SK-N-SH (cell line): ENCODE measurements around the gene KLF13. TPM values are rescaled to one million over a fixed set of nuclear protein-coding genes. Genes with fewer than 3 reads are reported as not detected.

Experiments used
- CTCF ChIA-PET: fragments of 300-600, 350-600 bp; formaldehyde crosslinking; extraction: SDS; loops from one replicate; lab custom pipeline; 2021; lab: Yijun Ruan, JAX
- POLR2A ChIA-PET: fragments of 350-600 bp; sonication (Branson Sonifier 250); formaldehyde crosslinking; extraction: SDS; loops from one replicate; lab custom pipeline; 2020; ENCODE audit warnings: antibody characterized with exemption, inconsistent platforms; lab: Yijun Ruan, JAX
- DNase-seq: peaks from one replicate; pipeline ENCODE4 v3.0.0; 2012
- H2AFZ ChIP-seq: fragments of 200-600 bp; sonication (generic); 2 replicates; pipeline ENCODE4 v1.8.1; 2016; ENCODE audit warnings: antibody characterized with exemption, mild to moderate bottlenecking, low read depth
- H3F3A ChIP-seq: fragments of 200-600 bp; sonication (generic); replicated peaks from 2 replicates; pipeline ENCODE3; 2016; ENCODE audit warnings: antibody characterized with exemption, mild to moderate bottlenecking; ENCODE audit not compliant: insufficient read depth
- H3K27ac ChIP-seq, 2 experiments: fragments of 200-500 bp in 1 of 2; fragments of 200-600 bp in 1 of 2; sonication (Bioruptor generic) in 1 of 2; sonication (generic), shearing (Covaris generic) in 1 of 2; 2 replicates each; pipeline versions ENCODE4 v1.5.1 to v1.6.1; 2014 to 2016; ENCODE audit warnings: low read depth in 2 of 2, inconsistent platforms in 1 of 2, low read length in 1 of 2, mild to moderate bottlenecking in 1 of 2, mixed read lengths in 1 of 2
- H3K27me3 ChIP-seq: fragments of 200-600 bp; sonication (generic), shearing (Covaris generic); 2 replicates; pipeline ENCODE4 v1.6.1; 2016; ENCODE audit warnings: mixed run types; ENCODE audit not compliant: insufficient read depth
- H3K36me3 ChIP-seq, 2 experiments: fragments of 200-500 bp in 1 of 2; fragments of 200-600 bp in 1 of 2; sonication (Bioruptor generic) in 1 of 2; sonication (generic) in 1 of 2; replicated peaks in 1 of 2; 2 replicates each; pipeline versions ENCODE3 to v1.5.1; 2014 to 2016; ENCODE audit warnings: low read length in 1 of 2, mild to moderate bottlenecking in 1 of 2; ENCODE audit not compliant: insufficient read depth in 2 of 2, control insufficient read depth in 1 of 2
- H3K4me1 ChIP-seq, 2 experiments: fragments of 200-500 bp in 1 of 2; fragments of 200-600 bp in 1 of 2; sonication (Bioruptor generic) in 1 of 2; sonication (generic), shearing (Covaris generic) in 1 of 2; 2 replicates each; pipeline versions ENCODE4 v1.5.1 to v1.6.1; 2014 to 2016; ENCODE audit warnings: low read depth in 1 of 2, low read length in 1 of 2, mixed run types in 1 of 2; ENCODE audit not compliant: insufficient read depth in 2 of 2, control insufficient read depth in 1 of 2
- H3K4me2 ChIP-seq: fragments of 200-600 bp; sonication (generic), shearing (Covaris generic); 2 replicates; pipeline ENCODE4 v1.6.1; 2017; ENCODE audit warnings: mixed run types
- H3K4me3 ChIP-seq, 2 experiments: fragments of 200-500 bp in 1 of 2; fragments of 200-600 bp in 1 of 2; sonication (Bioruptor generic) in 1 of 2; sonication (generic), shearing (Covaris generic) in 1 of 2; 2 replicates each; pipeline versions ENCODE4 v1.5.1 to v1.8.1; 2014 to 2016; ENCODE audit warnings: low read depth in 2 of 2, inconsistent platforms in 1 of 2, low read length in 1 of 2, mild to moderate bottlenecking in 1 of 2, mixed read lengths in 1 of 2, moderate library complexity in 1 of 2
- H3K79me2 ChIP-seq: fragments of 200-600 bp; sonication (generic); 2 replicates; pipeline ENCODE4 v1.8.1; 2017; ENCODE audit warnings: mild to moderate bottlenecking; ENCODE audit not compliant: insufficient read depth
- H3K9ac ChIP-seq: fragments of 200-600 bp; sonication (generic); 2 replicates; pipeline ENCODE4 v1.6.1; 2017; ENCODE audit warnings: mixed run types
- H3K9me2 ChIP-seq: fragments of 200-600 bp; sonication (generic); 2 replicates; pipeline ENCODE4 v1.6.1; 2017; ENCODE audit warnings: mixed run types
- H3K9me3 ChIP-seq: fragments of 200-600 bp; sonication (generic); 2 replicates; pipeline ENCODE4 v1.6.1; 2017; ENCODE audit warnings: mixed run types, mild to moderate bottlenecking, moderate library complexity
- H4K20me1 ChIP-seq: fragments of 200-600 bp; sonication (generic); 2 replicates; pipeline ENCODE4 v1.6.1; 2017; ENCODE audit warnings: mild to moderate bottlenecking, mixed run types; ENCODE audit not compliant: insufficient read depth
- EZH2phosphoT487 ChIP-seq: fragments of 200-600 bp; sonication (generic); IDR thresholded peaks from 2 replicates; pipeline ENCODE4 v1.6.1; 2017; ENCODE audit warnings: low read depth, mixed run types, mild to moderate bottlenecking, antibody characterized with exemption, moderate library complexity, borderline replicate concordance
- FOXM1 ChIP-seq: IDR thresholded peaks from 2 replicates; pipeline ENCODE4 v1.4.0; 2012; ENCODE audit warnings: low read depth, mild to moderate bottlenecking
- GABPA ChIP-seq: IDR thresholded peaks from 2 replicates; pipeline ENCODE4 v1.4.0; 2012; ENCODE audit warnings: low read depth, mild to moderate bottlenecking
- GATA2 ChIP-seq: sonication (generic); formaldehyde crosslinking; IDR thresholded peaks from 2 replicates; pipeline ENCODE4 v1.5.0; 2020; ENCODE audit warnings: mild to moderate bottlenecking, missing genetic modification reagents
- JUND ChIP-seq: IDR thresholded peaks from 2 replicates; pipeline ENCODE4 v1.4.0; 2012
- RFX5 ChIP-seq: IDR thresholded peaks from 2 replicates; pipeline ENCODE4 v1.6.1; 2012; ENCODE audit warnings: mild to moderate bottlenecking, improper control_type of control experiment, low read length
- RXRA ChIP-seq: IDR thresholded peaks from 2 replicates; pipeline ENCODE4 v1.4.0; 2012; ENCODE audit warnings: low read depth, mild to moderate bottlenecking, borderline replicate concordance
- TEAD4 ChIP-seq: IDR thresholded peaks from 2 replicates; pipeline ENCODE4 v1.4.0; 2012; ENCODE audit warnings: mild to moderate bottlenecking, borderline replicate concordance; ENCODE audit not compliant: insufficient read depth
- YY1 ChIP-seq: IDR thresholded peaks from 2 replicates; pipeline ENCODE4 v1.4.0; 2012; ENCODE audit warnings: low read depth, mild to moderate bottlenecking
- WGBS: methylation state at CpG from one replicate; pipeline ENCODE4 v1.1.6; 2017; ENCODE audit warnings: low lambda C conversion rate; 5-methylcytosine and 5-hydroxymethylcytosine counted together
- polyA plus RNA-seq, 3 experiments: library from polyadenylated mRNA; depleted of rRNA; stranded (reverse); fragments of >200 nt; gene quantifications; 2 replicates each; pipeline ENCODE4 v1.2.3, GENCODE V29; 2012
- TF ChIP-seq, protein P1 (sequence below): fragments of 150-350 bp; IDR thresholded peaks from 2 replicates; pipeline ENCODE4 v1.6.1; 2016; ENCODE audit warnings: mild to moderate bottlenecking, low read depth, low read length
- TF ChIP-seq, protein P2 (sequence below): IDR thresholded peaks from 2 replicates; pipeline ENCODE4 v1.4.0; 2012; ENCODE audit warnings: low read depth
- TF ChIP-seq, protein P3 (sequence below): IDR thresholded peaks from 2 replicates; pipeline ENCODE4 v1.6.1; 2012; ENCODE audit warnings: mild to moderate bottlenecking, low read depth, low read length, moderate library complexity

KLF13 gene
- polyA plus RNA-seq, 1 of the 3 experiments (the other 2 are of a cell fraction): 7.1 TPM

DNA sequence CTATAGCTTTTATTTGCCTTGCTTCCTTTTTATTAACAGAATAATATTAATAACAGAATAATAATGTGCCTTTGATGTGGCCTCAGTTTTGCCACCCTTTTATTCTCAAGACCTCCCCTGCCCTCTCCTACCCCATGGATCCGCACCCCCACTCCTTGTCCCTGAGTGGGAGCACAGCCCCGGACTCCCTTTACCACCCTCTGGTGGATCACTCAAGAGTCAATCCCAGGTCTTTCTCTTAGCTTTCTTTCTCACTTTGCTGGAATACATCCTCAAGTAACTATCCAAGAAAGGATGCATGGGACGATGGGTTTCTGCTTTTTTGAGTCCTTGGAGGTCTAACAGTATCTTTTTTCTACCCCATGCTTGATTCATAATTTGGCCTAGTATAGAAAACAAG, 63.4 kb downstream of the KLF13 start:
- ChIA-PET CTCF (interaction anchor here (1.1 to 3.4 kb wide), 2 partner anchors 45 to 61 kb away, joined by 4 to 16 read pairs; no protein-coding TSS in a partner anchor), POLR2A (interaction anchor here (0.6 kb wide), 1 partner anchor 92 kb away, joined by 3 read pairs; no protein-coding TSS in a partner anchor)
- Histone ChIP-seq H2AFZ (no peak overlapping the region), H3F3A (no peaks in the 10 kb centered on the region), H3K4me3 (no peak overlapping the region), H3K36me3 (no peaks in the 10 kb centered on the region), H3K27ac (no peak overlapping the region), H3K9me3 (no peaks in the 10 kb centered on the region), H3K27me3 (no peaks in the 10 kb centered on the region), H4K20me1 (no peaks in the 10 kb centered on the region), H3K4me1 (peaks cover 0 to 14% of the 10 kb centered on the region in 2 experiments; a peak in 2 of 4 replicates), H3K9ac (no peak overlapping the region), H3K9me2 (no peaks in the 10 kb centered on the region), H3K4me2 (no peak overlapping the region), H3K79me2 (no peaks in the 10 kb centered on the region)
- 90% methylated on average over 3 of the region's 3 CpGs for WGBS
- TF ChIP-seq, protein P1, sequence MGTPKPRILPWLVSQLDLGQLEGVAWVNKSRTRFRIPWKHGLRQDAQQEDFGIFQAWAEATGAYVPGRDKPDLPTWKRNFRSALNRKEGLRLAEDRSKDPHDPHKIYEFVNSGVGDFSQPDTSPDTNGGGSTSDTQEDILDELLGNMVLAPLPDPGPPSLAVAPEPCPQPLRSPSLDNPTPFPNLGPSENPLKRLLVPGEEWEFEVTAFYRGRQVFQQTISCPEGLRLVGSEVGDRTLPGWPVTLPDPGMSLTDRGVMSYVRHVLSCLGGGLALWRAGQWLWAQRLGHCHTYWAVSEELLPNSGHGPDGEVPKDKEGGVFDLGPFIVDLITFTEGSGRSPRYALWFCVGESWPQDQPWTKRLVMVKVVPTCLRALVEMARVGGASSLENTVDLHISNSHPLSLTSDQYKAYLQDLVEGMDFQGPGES: no peak
- TF ChIP-seq, protein P2, sequence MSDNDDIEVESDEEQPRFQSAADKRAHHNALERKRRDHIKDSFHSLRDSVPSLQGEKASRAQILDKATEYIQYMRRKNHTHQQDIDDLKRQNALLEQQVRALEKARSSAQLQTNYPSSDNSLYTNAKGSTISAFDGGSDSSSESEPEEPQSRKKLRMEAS: no peak
- TF ChIP-seq GATA2 (CRISPR knock-in tag) (no peak), FOXM1 (no peak), GABPA (no peak), EZH2phosphoT487 (no peak), YY1 (no peak), TEAD4 (no peak)
- DNase-seq: no peak

DNA sequence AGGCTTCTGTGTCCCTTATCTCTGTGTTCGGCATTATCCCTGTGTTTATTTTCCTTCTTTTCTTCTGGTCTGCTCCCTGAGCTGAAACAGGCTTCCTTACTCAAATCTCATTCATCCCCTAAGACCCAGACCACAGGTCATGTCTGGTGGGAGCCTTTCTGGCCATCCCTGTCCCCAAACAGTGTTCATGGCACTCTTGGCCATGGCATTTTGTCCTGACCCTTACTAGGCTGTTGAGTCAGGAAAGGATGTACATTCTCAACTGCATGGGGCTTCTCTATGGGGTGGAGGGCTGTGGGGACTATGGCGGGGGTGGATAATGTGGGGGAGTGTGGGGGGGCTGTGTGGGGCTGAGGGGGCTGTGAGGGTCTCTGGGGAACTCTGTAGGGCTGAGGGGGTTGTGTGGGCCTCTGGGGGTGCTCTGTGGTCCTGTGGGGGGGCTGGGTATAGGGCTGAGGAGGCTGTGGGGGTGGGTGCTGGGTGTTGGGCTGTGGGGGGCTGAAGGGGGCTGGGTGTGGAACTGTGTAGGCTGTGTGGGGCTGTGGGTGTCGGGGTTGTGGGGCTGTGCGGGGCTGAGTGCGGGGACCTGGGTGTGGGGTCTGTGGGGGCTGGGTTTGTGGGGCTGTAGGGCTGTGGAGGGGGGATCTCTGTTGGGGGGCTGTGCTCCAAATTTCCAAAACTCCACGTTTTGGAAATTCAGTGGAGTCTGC, 64.3 kb downstream of the KLF13 start:
- H3K4me3 ChIP-seq: no peak overlapping the region
- H3F3A ChIP-seq: peaks cover 4% of the 10 kb centered on the region
- H3K4me1 ChIP-seq: peaks cover 0 to 14% of the 10 kb centered on the region in 2 experiments; a peak in 2 of 4 replicates
- TF ChIP-seq, protein P3, sequence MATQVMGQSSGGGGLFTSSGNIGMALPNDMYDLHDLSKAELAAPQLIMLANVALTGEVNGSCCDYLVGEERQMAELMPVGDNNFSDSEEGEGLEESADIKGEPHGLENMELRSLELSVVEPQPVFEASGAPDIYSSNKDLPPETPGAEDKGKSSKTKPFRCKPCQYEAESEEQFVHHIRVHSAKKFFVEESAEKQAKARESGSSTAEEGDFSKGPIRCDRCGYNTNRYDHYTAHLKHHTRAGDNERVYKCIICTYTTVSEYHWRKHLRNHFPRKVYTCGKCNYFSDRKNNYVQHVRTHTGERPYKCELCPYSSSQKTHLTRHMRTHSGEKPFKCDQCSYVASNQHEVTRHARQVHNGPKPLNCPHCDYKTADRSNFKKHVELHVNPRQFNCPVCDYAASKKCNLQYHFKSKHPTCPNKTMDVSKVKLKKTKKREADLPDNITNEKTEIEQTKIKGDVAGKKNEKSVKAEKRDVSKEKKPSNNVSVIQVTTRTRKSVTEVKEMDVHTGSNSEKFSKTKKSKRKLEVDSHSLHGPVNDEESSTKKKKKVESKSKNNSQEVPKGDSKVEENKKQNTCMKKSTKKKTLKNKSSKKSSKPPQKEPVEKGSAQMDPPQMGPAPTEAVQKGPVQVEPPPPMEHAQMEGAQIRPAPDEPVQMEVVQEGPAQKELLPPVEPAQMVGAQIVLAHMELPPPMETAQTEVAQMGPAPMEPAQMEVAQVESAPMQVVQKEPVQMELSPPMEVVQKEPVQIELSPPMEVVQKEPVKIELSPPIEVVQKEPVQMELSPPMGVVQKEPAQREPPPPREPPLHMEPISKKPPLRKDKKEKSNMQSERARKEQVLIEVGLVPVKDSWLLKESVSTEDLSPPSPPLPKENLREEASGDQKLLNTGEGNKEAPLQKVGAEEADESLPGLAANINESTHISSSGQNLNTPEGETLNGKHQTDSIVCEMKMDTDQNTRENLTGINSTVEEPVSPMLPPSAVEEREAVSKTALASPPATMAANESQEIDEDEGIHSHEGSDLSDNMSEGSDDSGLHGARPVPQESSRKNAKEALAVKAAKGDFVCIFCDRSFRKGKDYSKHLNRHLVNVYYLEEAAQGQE: no peak
- TF ChIP-seq RFX5 (no peak), JUND (no peak), RXRA (no peak)
- ChIA-PET POLR2A (no interaction called here), CTCF (interaction anchor here (1.2 kb wide), 1 partner anchor 98 kb away, joined by 3 read pairs; no protein-coding TSS in a partner anchor)
- no peaks in the 10 kb centered on the region for H3K79me2 ChIP-seq
- no peak overlapping the region for H3K9ac ChIP-seq
- WGBS: 98% methylated on average over 5 of the region's 6 CpGs
- no peak overlapping the region for H2AFZ ChIP-seq
- H3K9me2 ChIP-seq: no peaks in the 10 kb centered on the region
- no peak overlapping the region for H3K27ac ChIP-seq
- no peaks in the 10 kb centered on the region for H3K27me3 ChIP-seq
- H3K9me3 ChIP-seq: no peaks in the 10 kb centered on the region
- no peak overlapping the region for H3K4me2 ChIP-seq
- no peak for DNase-seq
- H4K20me1 ChIP-seq: no peaks in the 10 kb centered on the region
- no peaks in the 10 kb centered on the region for H3K36me3 ChIP-seq
